ENCODE data around the gene ZNF142. TPM values are rescaled to one million over a fixed set of nuclear protein-coding genes. Genes with fewer than 3 reads are reported as not detected.
A peak's percentile ranks its signal among the peaks of the same experiment; 100 is the strongest.

Gene ZNF142
- total and polyA plus RNA-seq, 9 of the 15 experiments (the other 6 are each of a cell fraction or from before 2014, with no cell fraction given), result 0.50 to 26.1 (median 4.5) TPM

DNA sequence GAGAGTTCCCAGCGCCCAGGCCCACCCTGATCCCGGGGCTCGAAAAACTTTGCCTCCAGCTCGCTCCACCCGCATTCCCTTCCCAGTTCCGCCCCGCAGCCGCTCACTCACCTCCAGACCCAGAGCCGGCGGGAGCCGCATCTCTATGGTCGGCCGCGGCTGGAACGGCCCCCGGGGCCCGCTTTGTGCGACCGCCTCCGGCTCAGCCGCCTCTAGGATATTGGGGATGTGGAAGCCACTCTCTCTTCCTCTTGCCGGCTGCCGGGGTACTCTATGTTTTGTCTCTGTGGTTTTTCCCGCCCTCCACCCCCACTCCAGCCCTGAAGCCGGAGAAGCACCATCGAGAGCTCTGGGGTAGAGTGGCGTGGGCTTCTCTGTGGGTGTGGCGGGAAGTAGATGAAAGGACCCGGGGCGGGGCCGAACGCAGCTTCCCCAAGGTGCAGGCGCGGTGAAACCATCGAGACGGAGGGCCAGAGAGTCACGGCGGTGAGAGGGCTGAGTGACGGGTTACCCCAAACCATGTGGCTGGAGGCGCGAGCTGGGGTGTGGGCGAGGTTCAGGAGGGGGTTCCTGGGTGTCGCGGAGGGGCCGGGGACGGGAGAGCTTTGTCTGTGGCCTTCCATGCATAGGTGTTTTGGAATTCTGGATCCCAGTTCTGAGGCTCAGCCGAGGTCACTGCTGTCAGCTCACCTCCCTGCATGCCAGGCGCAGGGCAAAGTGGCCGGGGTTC, at the start of gene ZNF142, which contains the start of gene BCS1L (continued):
- TF ChIP-seq ZBTB40 (IDR thresholded peaks at IDR 0.05) (peak; percentile 72), ZBTB40 (CRISPR knock-in tag; IDR thresholded peaks at IDR 0.05) (no peak), MYC (IDR thresholded peaks at IDR 0.05; ENCODE audit: low read depth, low read length) (peak; percentile 95), MYC (CRISPR knock-in tag; IDR thresholded peaks at IDR 0.05; ENCODE audit: borderline replicate concordance, low read depth) (no peak), HCFC1 (IDR thresholded peaks at IDR 0.05; ENCODE audit: low read depth, low read length) (peak; percentile 65), PTTG1 (tag; IDR thresholded peaks at IDR 0.05; ENCODE audit: low read depth) (no peak), ZEB2 (IDR thresholded peaks at IDR 0.05) (no peak)

All from K562 (cell line).